Measurements from ENCODE around the gene TEX13B.

GRCh38 chrX:107940095-107940494 is 42.1 kb downstream of the TEX13B start:
- no peak for TF ChIP-seq CTCF (IDR thresholded peaks at IDR 0.05)
- no peak for TF ChIP-seq POLR2A (IDR thresholded peaks at IDR 0.05)
